ENCODE data around the gene TBC1D22A. TPM values are rescaled to one million over a fixed set of nuclear protein-coding genes. Genes with fewer than 3 reads are reported as not detected.

The TBC1D22A gene
- total RNA-seq, 1 donor, result 17.7 TPM

DNA sequence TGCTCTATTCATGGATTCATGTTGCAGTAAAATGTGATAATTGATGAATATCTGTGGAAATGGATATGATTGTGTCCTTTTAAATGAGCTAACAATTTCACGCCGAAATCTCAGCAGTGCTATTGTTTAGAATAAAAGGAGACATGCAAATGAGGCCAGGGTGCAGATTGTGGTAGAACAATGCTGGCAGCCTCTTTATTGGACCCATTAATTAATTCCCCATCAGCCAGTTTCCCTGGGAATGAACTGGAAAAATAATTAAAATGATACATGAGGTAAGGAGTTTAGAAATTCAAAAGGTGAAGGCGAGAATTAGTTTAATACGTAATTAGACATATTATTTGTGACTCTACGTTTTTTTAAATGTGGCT, 306.2 kb downstream of the TBC1D22A start:
- no peaks in the 10 kb centered on the region for H3K4me1 ChIP-seq (ENCODE audit: insufficient read depth, low read length)
- no peaks in the 10 kb centered on the region for H3K36me3 ChIP-seq (ENCODE audit: insufficient read depth, low read length)
- peaks cover 6% of the 10 kb centered on the region for H3K79me2 ChIP-seq (ENCODE audit: insufficient read depth, low read length)
- TF ChIP-seq, protein P1, sequence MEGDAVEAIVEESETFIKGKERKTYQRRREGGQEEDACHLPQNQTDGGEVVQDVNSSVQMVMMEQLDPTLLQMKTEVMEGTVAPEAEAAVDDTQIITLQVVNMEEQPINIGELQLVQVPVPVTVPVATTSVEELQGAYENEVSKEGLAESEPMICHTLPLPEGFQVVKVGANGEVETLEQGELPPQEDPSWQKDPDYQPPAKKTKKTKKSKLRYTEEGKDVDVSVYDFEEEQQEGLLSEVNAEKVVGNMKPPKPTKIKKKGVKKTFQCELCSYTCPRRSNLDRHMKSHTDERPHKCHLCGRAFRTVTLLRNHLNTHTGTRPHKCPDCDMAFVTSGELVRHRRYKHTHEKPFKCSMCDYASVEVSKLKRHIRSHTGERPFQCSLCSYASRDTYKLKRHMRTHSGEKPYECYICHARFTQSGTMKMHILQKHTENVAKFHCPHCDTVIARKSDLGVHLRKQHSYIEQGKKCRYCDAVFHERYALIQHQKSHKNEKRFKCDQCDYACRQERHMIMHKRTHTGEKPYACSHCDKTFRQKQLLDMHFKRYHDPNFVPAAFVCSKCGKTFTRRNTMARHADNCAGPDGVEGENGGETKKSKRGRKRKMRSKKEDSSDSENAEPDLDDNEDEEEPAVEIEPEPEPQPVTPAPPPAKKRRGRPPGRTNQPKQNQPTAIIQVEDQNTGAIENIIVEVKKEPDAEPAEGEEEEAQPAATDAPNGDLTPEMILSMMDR (IDR thresholded peaks at IDR 0.05; ENCODE audit: extremely low read depth, low read depth, low read length), result no peak
- no peak overlapping the region for H2AFZ ChIP-seq (ENCODE audit: low read length)
- H3K27ac ChIP-seq (ENCODE audit: low read depth, low read length), result no peak overlapping the region
- H3K4me2 ChIP-seq (ENCODE audit: insufficient read depth, low read length), result no peak overlapping the region
- H3K9me3 ChIP-seq (ENCODE audit: low read depth, low read length), result no peaks in the 10 kb centered on the region
- no peak overlapping the region for H3K4me3 ChIP-seq (ENCODE audit: insufficient read depth, low read length)
- H3K27me3 ChIP-seq (ENCODE audit: insufficient read depth, low read length), result no peaks in the 10 kb centered on the region
- no peak for DNase-seq (ENCODE audit: insufficient read length, low spot score, missing footprints)
- peaks cover 5% of the 10 kb centered on the region for H4K20me1 ChIP-seq (ENCODE audit: insufficient read depth, low read length)

DNA sequence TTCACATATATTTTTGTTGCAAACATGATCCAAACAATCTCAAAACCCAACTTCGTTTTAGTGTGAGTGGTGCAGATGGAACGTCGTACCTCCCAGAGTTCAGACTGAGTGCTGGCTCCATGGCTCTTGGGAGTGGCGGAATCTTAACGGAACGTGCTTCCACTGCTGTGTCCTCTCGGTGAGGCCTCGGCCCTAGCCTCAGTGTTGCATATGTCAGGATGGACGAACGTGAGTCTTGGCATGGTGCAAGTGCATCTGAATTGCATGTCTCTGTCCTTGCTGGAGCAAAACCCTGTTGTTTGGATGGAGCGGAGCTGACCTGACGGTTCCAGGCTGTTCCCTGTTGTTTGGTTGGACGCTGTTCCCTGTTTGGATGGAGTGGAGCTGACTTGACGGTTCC, 306.8 kb downstream of the TBC1D22A start:
- no peak for DNase-seq (ENCODE audit: insufficient read length, low spot score, missing footprints)
- H3K4me3 ChIP-seq (ENCODE audit: insufficient read depth, low read length), result no peak overlapping the region
- no peak overlapping the region for H3K27ac ChIP-seq (ENCODE audit: low read depth, low read length)
- H2AFZ ChIP-seq (ENCODE audit: low read length), result no peak overlapping the region
- H3K4me2 ChIP-seq (ENCODE audit: insufficient read depth, low read length), result no peak overlapping the region
- peaks cover 5% of the 10 kb centered on the region for H4K20me1 ChIP-seq (ENCODE audit: insufficient read depth, low read length)
- H3K9me3 ChIP-seq (ENCODE audit: low read depth, low read length), result no peaks in the 10 kb centered on the region
- H3K79me2 ChIP-seq (ENCODE audit: insufficient read depth, low read length), result peaks cover 6% of the 10 kb centered on the region
- H3K27me3 ChIP-seq (ENCODE audit: insufficient read depth, low read length), result no peaks in the 10 kb centered on the region
- TF ChIP-seq, protein P1 (IDR thresholded peaks at IDR 0.05; ENCODE audit: extremely low read depth, low read depth, low read length), result no peak
- H3K4me1 ChIP-seq (ENCODE audit: insufficient read depth, low read length), result no peaks in the 10 kb centered on the region
- H3K36me3 ChIP-seq (ENCODE audit: insufficient read depth, low read length), result no peaks in the 10 kb centered on the region

DNA sequence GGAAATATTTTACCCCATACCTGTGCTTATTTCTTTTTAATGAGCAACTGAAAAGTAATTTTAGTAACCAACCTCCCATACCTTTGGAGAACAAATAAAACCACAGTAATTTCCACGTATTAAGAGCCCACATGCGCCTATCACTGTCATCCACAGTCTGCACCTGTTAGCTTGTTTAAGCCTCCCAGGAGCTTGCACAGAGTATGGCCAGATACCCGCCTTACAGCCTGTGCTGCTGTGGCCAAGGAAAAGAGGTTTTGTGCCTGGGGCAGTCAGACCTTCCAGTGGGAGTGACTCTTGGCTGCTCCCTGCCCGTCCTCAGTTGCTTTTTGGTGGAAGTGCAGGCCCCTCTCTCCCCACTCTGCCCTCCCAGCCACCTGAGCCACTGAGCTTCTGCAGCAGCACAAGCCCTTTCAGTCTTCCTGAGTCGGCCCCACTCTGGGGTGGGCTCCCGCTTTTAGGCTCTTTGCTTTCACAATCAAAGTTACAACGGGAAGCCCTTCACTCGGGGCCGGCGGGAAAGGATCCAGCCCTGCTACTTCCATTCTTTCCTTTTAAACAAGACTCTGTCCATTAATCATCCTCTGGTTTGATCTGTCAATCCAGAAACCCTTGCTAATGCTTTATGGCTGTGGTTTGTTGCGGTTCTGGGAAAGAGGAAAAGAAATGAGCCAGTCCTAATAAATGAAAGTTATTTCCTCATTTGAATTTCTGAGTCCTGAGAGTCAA, 308.8 kb downstream of the TBC1D22A start:
- peaks cover 5% of the 10 kb centered on the region for H4K20me1 ChIP-seq (ENCODE audit: insufficient read depth, low read length)
- no peaks in the 10 kb centered on the region for H3K4me1 ChIP-seq (ENCODE audit: insufficient read depth, low read length)
- no peak overlapping the region for H2AFZ ChIP-seq (ENCODE audit: low read length)
- H3K9me3 ChIP-seq (ENCODE audit: low read depth, low read length), result peaks cover 1% of the 10 kb centered on the region
- DNase-seq (ENCODE audit: insufficient read length, low spot score, missing footprints), result no peak
- TF ChIP-seq, protein P1 (IDR thresholded peaks at IDR 0.05; ENCODE audit: extremely low read depth, low read depth, low read length), result no peak
- no peaks in the 10 kb centered on the region for H3K27me3 ChIP-seq (ENCODE audit: insufficient read depth, low read length)
- H3K4me2 ChIP-seq (ENCODE audit: insufficient read depth, low read length), result no peak overlapping the region
- no peak overlapping the region for H3K4me3 ChIP-seq (ENCODE audit: insufficient read depth, low read length)
- H3K36me3 ChIP-seq (ENCODE audit: insufficient read depth, low read length), result no peaks in the 10 kb centered on the region
- no peak overlapping the region for H3K27ac ChIP-seq (ENCODE audit: low read depth, low read length)
- H3K79me2 ChIP-seq (ENCODE audit: insufficient read depth, low read length), result peaks cover 6% of the 10 kb centered on the region

DNA sequence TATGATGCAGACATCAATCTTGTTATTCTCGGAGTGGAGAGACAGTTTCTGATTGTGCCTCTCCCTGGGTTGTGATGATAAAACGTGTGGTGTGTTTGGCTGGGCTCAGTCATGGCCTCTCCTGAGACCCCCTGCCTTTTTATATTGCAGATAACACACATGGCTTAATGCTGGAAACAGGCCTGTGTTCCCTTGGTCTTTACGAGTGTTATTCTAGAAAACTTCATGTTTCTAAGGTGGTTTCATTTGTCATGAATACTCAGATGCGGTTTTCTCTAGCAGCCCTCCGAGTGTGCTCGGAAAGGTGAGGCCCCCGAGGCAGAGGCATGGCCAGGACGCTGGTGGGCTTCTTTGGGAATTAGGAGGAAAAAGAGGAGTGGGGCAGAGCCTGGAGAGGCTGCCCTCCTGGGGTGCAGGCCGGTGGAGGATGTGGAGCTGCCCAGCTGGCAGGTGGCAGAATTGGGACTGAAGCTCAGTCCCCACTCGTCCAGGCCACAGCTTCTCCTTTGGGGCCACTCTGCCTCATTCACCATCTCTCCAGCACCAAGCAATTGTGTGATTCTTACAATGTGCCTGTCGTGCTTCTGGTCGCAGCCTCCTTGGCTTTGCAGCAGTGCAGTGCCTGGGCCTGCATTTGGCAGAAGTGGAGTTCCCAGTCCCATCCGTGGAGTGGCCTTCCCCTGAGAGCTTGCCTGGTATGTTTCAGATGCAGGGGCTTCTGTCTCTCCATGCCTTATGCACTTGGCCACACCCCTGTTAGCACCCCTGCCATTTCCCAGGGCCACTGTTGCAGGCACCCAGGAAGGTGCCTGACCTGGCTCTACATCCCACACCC, 309.6 kb downstream of the TBC1D22A start:
- Histone ChIP-seq H2AFZ (ENCODE audit: low read length) (no peak overlapping the region), H3K36me3 (ENCODE audit: insufficient read depth, low read length) (no peaks in the 10 kb centered on the region)

More for the DNA sequence above, 309.6 kb downstream of the TBC1D22A start:
- peaks cover 1% of the 10 kb centered on the region for H3K9me3 ChIP-seq (ENCODE audit: low read depth, low read length)
- no peak overlapping the region for H3K4me3 ChIP-seq (ENCODE audit: insufficient read depth, low read length)
- H3K4me2 ChIP-seq (ENCODE audit: insufficient read depth, low read length), result no peak overlapping the region
- H3K4me1 ChIP-seq (ENCODE audit: insufficient read depth, low read length), result no peaks in the 10 kb centered on the region
- peaks cover 5% of the 10 kb centered on the region for H4K20me1 ChIP-seq (ENCODE audit: insufficient read depth, low read length)
- H3K27ac ChIP-seq (ENCODE audit: low read depth, low read length), result no peak overlapping the region
- no peak for DNase-seq (ENCODE audit: insufficient read length, low spot score, missing footprints)
- peaks cover 6% of the 10 kb centered on the region for H3K79me2 ChIP-seq (ENCODE audit: insufficient read depth, low read length)
- H3K27me3 ChIP-seq (ENCODE audit: insufficient read depth, low read length), result no peaks in the 10 kb centered on the region
- TF ChIP-seq, protein P1 (IDR thresholded peaks at IDR 0.05; ENCODE audit: extremely low read depth, low read depth, low read length), result no peak

All from osteoblast (primary cell).